A549 (cell line): ENCODE data around the gene FAAH.

ENCODE experiments used
- CBX2 ChIP-seq: fragments of 200-600 bp; sonication (generic); IDR thresholded peaks from 2 replicates; pipeline ENCODE4 v1.6.1; 2016; ENCODE audit warnings: low read depth, mild to moderate bottlenecking, borderline replicate concordance
- EP300 ChIP-seq, 2 experiments: fragments of >200 bp; sonication (Bioruptor Twin); formaldehyde crosslinking; IDR thresholded peaks; 2 replicates in 1 of 2; 3 replicates in 1 of 2; pipeline ENCODE4 v1.6.1; 2016 to 2017
- JUN ChIP-seq, 2 experiments: fragments of >200 bp; sonication (Bioruptor Twin); formaldehyde crosslinking; IDR thresholded peaks; 2 replicates in 1 of 2; 3 replicates in 1 of 2; pipeline ENCODE4 v1.6.1; 2016 to 2017
- MAZ ChIP-seq: fragments of 150-350 bp; IDR thresholded peaks from 2 replicates; pipeline ENCODE4 v1.6.1; 2014; ENCODE audit warnings: antibody characterized with exemption, low read depth, low read length, borderline replicate concordance
- MYC ChIP-seq: IDR thresholded peaks from 2 replicates; pipeline ENCODE4 v1.6.1; 2012; ENCODE audit warnings: mild to moderate bottlenecking, inconsistent platforms, low read length, improper control_type of control experiment, borderline replicate concordance
- NPAS2 ChIP-seq: fragments of 250-450 bp; sonication (Bioruptor Pico); IDR thresholded peaks from 2 replicates; pipeline ENCODE4 v1.8.0; 2022; ENCODE audit warnings: mild to moderate bottlenecking, moderate library complexity, borderline replicate concordance
- PHF8 ChIP-seq: fragments of 200-600 bp; sonication (generic); IDR thresholded peaks from 2 replicates; pipeline ENCODE4 v1.6.1; 2016; ENCODE audit warnings: low read depth, mild to moderate bottlenecking, antibody characterized with exemption, moderate library complexity, borderline replicate concordance
- POLR2A ChIP-seq: IDR thresholded peaks from 2 replicates; pipeline ENCODE4 v1.6.1; 2012; ENCODE audit warnings: mild to moderate bottlenecking, low read length
- RAD21 ChIP-seq, 2 experiments: fragments of >200 bp in 1 of 2; sonication (Bioruptor Twin) in 1 of 2; formaldehyde crosslinking in 1 of 2; IDR thresholded peaks in 1 of 2; conservative IDR thresholded peaks in 1 of 2; 2 replicates in 1 of 2; 3 replicates in 1 of 2; pipeline ENCODE4 v1.6.1; 2012 to 2018; ENCODE audit warnings: inconsistent platforms in 1 of 2
- RCOR1 ChIP-seq: fragments of 150-350 bp; IDR thresholded peaks from 2 replicates; pipeline ENCODE4 v1.6.1; 2014; ENCODE audit warnings: antibody characterized with exemption, low read length, low read depth
- TF ChIP-seq, protein P1 (sequence below): fragments of >200 bp; sonication (Bioruptor Twin); formaldehyde crosslinking; IDR thresholded peaks from 3 replicates; pipeline ENCODE4 v1.5.1; 2016
- TF ChIP-seq, protein P2 (sequence below): fragments of 150-350 bp; IDR thresholded peaks from 2 replicates; pipeline ENCODE4 v1.6.1; 2014; ENCODE audit warnings: low read depth, mild to moderate bottlenecking, low read length

DNA sequence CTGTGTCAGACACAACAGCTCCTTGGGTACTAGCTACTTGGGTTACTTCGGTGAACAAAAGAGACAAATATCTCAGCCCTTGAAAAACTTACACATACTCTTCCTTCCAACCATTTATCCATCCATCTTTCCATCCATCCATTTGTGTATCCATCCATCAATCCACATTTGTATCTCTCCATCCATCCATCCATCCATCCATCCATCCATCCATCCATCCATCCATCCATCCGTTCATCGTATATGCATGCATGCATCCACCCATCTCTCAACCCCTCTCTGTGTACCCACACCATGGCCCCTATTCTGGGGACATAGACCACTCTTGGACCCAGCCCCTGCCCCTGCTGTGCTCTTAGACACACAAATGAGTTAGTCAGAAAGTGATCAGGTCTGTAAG is 40.2 kb downstream of the FAAH start:
- TF ChIP-seq POLR2A (no peak), CBX2 (no peak), EP300 (IDR thresholded peaks at IDR 0.05) (no peak), NPAS2 (CRISPR knock-in tag) (no peak), PHF8 (no peak), RAD21 (conservative IDR thresholded peaks at IDR 0.05 in 1 of 2, IDR thresholded peaks at IDR 0.05 in 1 of 2) (no peak), MAZ (no peak), MYC (no peak), JUN (IDR thresholded peaks at IDR 0.05) (no peak), RCOR1 (no peak)
- TF ChIP-seq, protein P1, sequence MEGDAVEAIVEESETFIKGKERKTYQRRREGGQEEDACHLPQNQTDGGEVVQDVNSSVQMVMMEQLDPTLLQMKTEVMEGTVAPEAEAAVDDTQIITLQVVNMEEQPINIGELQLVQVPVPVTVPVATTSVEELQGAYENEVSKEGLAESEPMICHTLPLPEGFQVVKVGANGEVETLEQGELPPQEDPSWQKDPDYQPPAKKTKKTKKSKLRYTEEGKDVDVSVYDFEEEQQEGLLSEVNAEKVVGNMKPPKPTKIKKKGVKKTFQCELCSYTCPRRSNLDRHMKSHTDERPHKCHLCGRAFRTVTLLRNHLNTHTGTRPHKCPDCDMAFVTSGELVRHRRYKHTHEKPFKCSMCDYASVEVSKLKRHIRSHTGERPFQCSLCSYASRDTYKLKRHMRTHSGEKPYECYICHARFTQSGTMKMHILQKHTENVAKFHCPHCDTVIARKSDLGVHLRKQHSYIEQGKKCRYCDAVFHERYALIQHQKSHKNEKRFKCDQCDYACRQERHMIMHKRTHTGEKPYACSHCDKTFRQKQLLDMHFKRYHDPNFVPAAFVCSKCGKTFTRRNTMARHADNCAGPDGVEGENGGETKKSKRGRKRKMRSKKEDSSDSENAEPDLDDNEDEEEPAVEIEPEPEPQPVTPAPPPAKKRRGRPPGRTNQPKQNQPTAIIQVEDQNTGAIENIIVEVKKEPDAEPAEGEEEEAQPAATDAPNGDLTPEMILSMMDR: no peak
- TF ChIP-seq, protein P2, sequence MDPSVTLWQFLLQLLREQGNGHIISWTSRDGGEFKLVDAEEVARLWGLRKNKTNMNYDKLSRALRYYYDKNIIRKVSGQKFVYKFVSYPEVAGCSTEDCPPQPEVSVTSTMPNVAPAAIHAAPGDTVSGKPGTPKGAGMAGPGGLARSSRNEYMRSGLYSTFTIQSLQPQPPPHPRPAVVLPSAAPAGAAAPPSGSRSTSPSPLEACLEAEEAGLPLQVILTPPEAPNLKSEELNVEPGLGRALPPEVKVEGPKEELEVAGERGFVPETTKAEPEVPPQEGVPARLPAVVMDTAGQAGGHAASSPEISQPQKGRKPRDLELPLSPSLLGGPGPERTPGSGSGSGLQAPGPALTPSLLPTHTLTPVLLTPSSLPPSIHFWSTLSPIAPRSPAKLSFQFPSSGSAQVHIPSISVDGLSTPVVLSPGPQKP: no peak
